Fibroblast of lung (primary cell): Measurements from ENCODE around the gene CD247. TPM values are rescaled to one million over a fixed set of nuclear protein-coding genes. Genes with fewer than 3 reads are reported as not detected.

ENCODE experiments used
- DNase-seq, 2 donors: peaks; one replicate each; pipeline versions ENCODE4 v3.0.0 to v3.0.0-alpha.2; 2010; ENCODE audit warnings: low read depth in 2 of 2
- H2AFZ ChIP-seq: 2 replicates; pipeline ENCODE4 v1.5.1; 2012; ENCODE audit warnings: low read length, control low read depth, inconsistent platforms
- H3K27ac ChIP-seq: 2 replicates; pipeline ENCODE4 v1.5.1; 2011; ENCODE audit warnings: low read length, control low read depth; ENCODE audit not compliant: insufficient read depth
- H3K27me3 ChIP-seq: 2 replicates; pipeline ENCODE4 v1.5.1; 2011; ENCODE audit warnings: mild to moderate bottlenecking, low read length; ENCODE audit not compliant: control insufficient read depth, insufficient read depth
- H3K36me3 ChIP-seq: 2 replicates; pipeline ENCODE4 v1.5.1; 2011; ENCODE audit warnings: low read length; ENCODE audit not compliant: control insufficient read depth, insufficient read depth
- H3K4me1 ChIP-seq: 2 replicates; pipeline ENCODE4 v1.5.1; 2011; ENCODE audit warnings: low read length; ENCODE audit not compliant: control insufficient read depth, insufficient read depth; ENCODE audit errors: extremely low read depth
- H3K4me2 ChIP-seq: 2 replicates; pipeline ENCODE4 v1.5.1; 2011; ENCODE audit warnings: low read length, control low read depth; ENCODE audit not compliant: insufficient read depth; ENCODE audit errors: extremely low read depth
- H3K4me3 ChIP-seq, 4 experiments: fragments of 200-600 bp in 1 of 4; sonication (generic) in 1 of 4; replicated peaks in 1 of 4; 2 replicates each; pipeline ENCODE4 v1.5.1; 2011 to 2016; ENCODE audit warnings: low read length in 4 of 4, low read depth in 3 of 4, mild to moderate bottlenecking in 3 of 4, control low read depth in 2 of 4, inconsistent platforms in 1 of 4, mixed read lengths in 1 of 4; ENCODE audit not compliant: insufficient read depth in 1 of 4; ENCODE audit errors: control extremely low read depth in 1 of 4
- H3K79me2 ChIP-seq: 2 replicates; pipeline ENCODE4 v1.5.1; 2012; ENCODE audit warnings: mild to moderate bottlenecking, low read length, inconsistent platforms; ENCODE audit not compliant: control insufficient read depth, insufficient read depth
- H3K9ac ChIP-seq: 2 replicates; pipeline ENCODE4 v1.5.1; 2011; ENCODE audit warnings: mild to moderate bottlenecking, low read length, control low read depth; ENCODE audit not compliant: insufficient read depth
- H3K9me3 ChIP-seq: 2 replicates; pipeline ENCODE4 v1.5.1; 2012; ENCODE audit warnings: low read depth, low read length; ENCODE audit not compliant: control insufficient read depth, insufficient read depth
- H4K20me1 ChIP-seq: 2 replicates; pipeline ENCODE4 v1.5.1; 2011; ENCODE audit warnings: low read length; ENCODE audit not compliant: control insufficient read depth, insufficient read depth; ENCODE audit errors: extremely low read depth
- CTCF ChIP-seq, 2 donors: IDR thresholded peaks in 1 of 2; conservative IDR thresholded peaks in 1 of 2; 1 replicate in 1 of 2; 2 replicates in 1 of 2; pipeline ENCODE4 v1.5.1; 2011 to 2012; ENCODE audit warnings: low read length in 2 of 2, control low read depth in 1 of 2, inconsistent platforms in 1 of 2, low read depth in 1 of 2, mild to moderate bottlenecking in 1 of 2
- EZH2 ChIP-seq: IDR thresholded peaks from 2 replicates; pipeline ENCODE4 v1.5.1; 2012; ENCODE audit warnings: low read length, control low read depth, mild to moderate bottlenecking; ENCODE audit errors: missing control alignments
- polyA plus RNA-seq, 2 donors: library from polyadenylated mRNA; depleted of rRNA in 1 of 2; stranded (reverse) in 1 of 2; unstranded in 1 of 2; fragments of >200 nt; gene quantifications; 2 replicates each; pipeline ENCODE4 v1.2.1, GENCODE V29; 2011 to 2012; ENCODE audit warnings: missing spikeins in 1 of 2
- total RNA-seq: library from RNA; depleted of rRNA; stranded (reverse); fragments of >200 nt; gene quantifications from 2 replicates; pipeline ENCODE4 v1.2.1, GENCODE V29; 2014

Gene CD247
- total and polyA plus RNA-seq, 2 donors (not counting 1 experiment from before 2014, with no cell fraction given) = not detected

- Histone ChIP-seq H4K20me1 (no peaks in the 10 kb centered on the region), H3K4me1 (no peaks in the 10 kb centered on the region), H3K4me3 (no peak overlapping the region), H3K9me3 (no peaks in the 10 kb centered on the region), H3K27ac (no peak overlapping the region), H3K36me3 (no peaks in the 10 kb centered on the region), H3K9ac (no peak overlapping the region), H3K79me2 (no peaks in the 10 kb centered on the region), H3K27me3 (no peaks in the 10 kb centered on the region), H3K4me2 (no peak overlapping the region), H2AFZ (no peak overlapping the region)
- DNase-seq = no peak
- TF ChIP-seq EZH2 (no peak), CTCF (conservative IDR thresholded peaks at IDR 0.05 in 1 of 2, IDR thresholded peaks at IDR 0.05 in 1 of 2; ENCODE audit: low read depth in 1 of 2, low read length in 2 of 2) (no peak)
These were observed 6.3 kb upstream of the CD247 start for GRCh38 chr1:167524651-167525050.

DNA sequence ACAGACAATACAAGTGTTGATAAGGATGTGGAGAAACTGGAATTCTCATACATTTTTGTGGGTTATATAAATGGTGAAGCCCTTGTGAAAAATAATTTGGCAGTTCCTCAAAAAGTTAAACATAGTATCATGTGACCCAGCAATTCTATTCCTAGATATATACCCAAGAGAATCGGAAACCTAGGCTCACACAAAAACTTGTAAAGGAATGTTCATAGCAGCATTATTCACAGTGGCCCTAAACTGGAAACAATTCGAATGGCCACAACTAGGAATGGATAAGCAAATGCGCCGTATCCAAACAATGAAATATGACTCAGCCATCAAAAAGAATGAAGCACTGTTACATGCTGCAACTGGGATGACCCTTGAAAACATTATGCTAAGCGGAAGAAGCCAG, 3.9 kb upstream of the CD247 start:
- no peaks in the 10 kb centered on the region for H3K27me3 ChIP-seq
- peak in 1 of 2 donors; percentile 64 for DNase-seq
- H3K9ac ChIP-seq = no peak overlapping the region
- H3K9me3 ChIP-seq = no peaks in the 10 kb centered on the region
- H3K4me2 ChIP-seq = no peak overlapping the region
- H3K4me1 ChIP-seq = no peaks in the 10 kb centered on the region
- no peak overlapping the region for H3K4me3 ChIP-seq
- TF ChIP-seq CTCF (conservative IDR thresholded peaks at IDR 0.05 in 1 of 2, IDR thresholded peaks at IDR 0.05 in 1 of 2; ENCODE audit: low read depth in 1 of 2, low read length in 2 of 2) = no peak
- TF ChIP-seq EZH2 = no peak
- H3K36me3 ChIP-seq = no peaks in the 10 kb centered on the region
- H4K20me1 ChIP-seq = no peaks in the 10 kb centered on the region
- H3K79me2 ChIP-seq = no peaks in the 10 kb centered on the region
- no peak overlapping the region for H3K27ac ChIP-seq
- H2AFZ ChIP-seq = no peak overlapping the region

DNA sequence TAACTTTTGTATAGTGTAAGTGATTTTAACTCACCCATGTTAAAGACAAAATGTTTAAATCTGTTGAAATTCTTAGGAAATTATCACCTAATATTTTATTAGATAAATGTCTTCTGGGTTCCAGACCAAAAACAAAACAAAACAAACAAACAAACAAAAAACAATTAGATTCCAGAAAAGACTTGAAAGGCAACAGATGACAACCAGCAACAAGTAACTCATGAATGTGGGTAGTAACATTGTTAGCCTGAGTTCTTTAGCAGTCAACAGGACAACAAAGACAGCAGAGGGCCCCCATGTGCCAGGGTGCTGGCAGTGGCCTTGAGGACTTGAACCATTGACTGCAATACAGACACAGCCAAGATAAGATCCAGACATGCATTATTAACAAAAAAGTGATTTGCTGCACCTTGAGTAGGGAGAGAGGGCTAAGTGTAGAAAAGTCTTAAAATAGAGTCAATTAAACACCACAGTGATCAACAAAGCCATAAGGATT, 2.4 kb upstream of the CD247 start:
- DNase-seq = no peak
- Histone ChIP-seq H3K79me2 (no peaks in the 10 kb centered on the region), H3K4me1 (no peaks in the 10 kb centered on the region), H3K4me3 (no peak overlapping the region), H4K20me1 (no peaks in the 10 kb centered on the region), H3K27me3 (no peaks in the 10 kb centered on the region), H3K4me2 (no peak overlapping the region), H2AFZ (no peak overlapping the region), H3K36me3 (no peaks in the 10 kb centered on the region), H3K9me3 (no peaks in the 10 kb centered on the region), H3K9ac (no peak overlapping the region), H3K27ac (no peak overlapping the region)
- TF ChIP-seq CTCF (conservative IDR thresholded peaks at IDR 0.05 in 1 of 2, IDR thresholded peaks at IDR 0.05 in 1 of 2; ENCODE audit: low read depth in 1 of 2, low read length in 2 of 2) (no peak), EZH2 (no peak)
